ENCODE results near the gene ADGRE1. TPM values are rescaled to one million over a fixed set of nuclear protein-coding genes. Genes with fewer than 3 reads are reported as not detected.

The ADGRE1 gene
- total and polyA plus RNA-seq, 2 of the 13 experiments (the other 11 are each of a cell fraction or from before 2014, with no cell fraction given): not detected

GRCh38 chr19:6987850-6988249 lies 100.5 kb downstream of the ADGRE1 start:
- Histone ChIP-seq H3K4me2 (ENCODE audit: low read depth, low read length) (no peak overlapping the region), H4K20me1 (ENCODE audit: insufficient read depth, low read length) (no peaks in the 10 kb centered on the region), H3K36me3 (replicated peaks in 1 of 2; ENCODE audit: control insufficient read depth in 1 of 2, insufficient read depth in 2 of 2, low read length in 2 of 2) (no peaks in the 10 kb centered on the region), H3K79me2 (ENCODE audit: insufficient read depth, low read length) (no peaks in the 10 kb centered on the region), H3K4me3 (replicated peaks in 1 of 3; ENCODE audit: insufficient read depth in 1 of 3, low read depth in 2 of 3, low read length in 3 of 3) (no peak overlapping the region), H3K27me3 (ENCODE audit: control insufficient read depth in 1 of 2, insufficient read depth in 2 of 2, low read length in 2 of 2) (no peaks in the 10 kb centered on the region), H3K4me1 (ENCODE audit: insufficient read depth, low read length) (no peaks in the 10 kb centered on the region), H3K27ac (ENCODE audit: extremely low read length, insufficient read depth, low read length) (no peak overlapping the region), H3K9me3 (ENCODE audit: low read length) (peaks cover 29% of the 10 kb centered on the region), H2AFZ (ENCODE audit: low read length) (no peak overlapping the region), H3K9ac (ENCODE audit: insufficient read depth, low read depth, low read length) (no peak overlapping the region)
- DNase-seq (ENCODE audit: low spot score) (no peak), FAIRE-seq (no peak), ATAC-seq (no peak)
- BruUV-seq (replicated peaks): no TSS peak
- intact Hi-C loops (cut with micrococcal nuclease; ENCODE audit: unreplicated experiment): no loop called here
- in situ Hi-C loops (cut with HindIII; ENCODE audit: extremely low pct_ligation_motif_present, low pct_unique_long_range_greater_than_20kb): no loop called here
- POLR2A ChIA-PET: no interaction called here
- TF ChIP-seq FUBP1 (CRISPR knock-in tag; IDR thresholded peaks at IDR 0.05; ENCODE audit: borderline replicate concordance) (no peak), ZBTB3 (CRISPR knock-in tag; IDR thresholded peaks at IDR 0.05; ENCODE audit: borderline replicate concordance, low read depth) (no peak), NKX3-1 (CRISPR knock-in tag; IDR thresholded peaks at IDR 0.05) (no peak), POLR2G (IDR thresholded peaks at IDR 0.05; ENCODE audit: low read depth, low read length) (no peak), SMYD3 (CRISPR knock-in tag; IDR thresholded peaks at IDR 0.05) (no peak), ZBTB46 (CRISPR knock-in tag; IDR thresholded peaks at IDR 0.05; ENCODE audit: borderline replicate concordance) (no peak), SP2 (CRISPR knock-in tag; IDR thresholded peaks at IDR 0.05) (no peak), ZNF552 (CRISPR knock-in tag; IDR thresholded peaks at IDR 0.05; ENCODE audit: borderline replicate concordance) (no peak), ATF5 (CRISPR knock-in tag; IDR thresholded peaks at IDR 0.05; ENCODE audit: low read depth) (no peak), TBX3 (IDR thresholded peaks at IDR 0.05; ENCODE audit: borderline replicate concordance) (no peak), TBP (CRISPR knock-in tag; IDR thresholded peaks at IDR 0.05) (no peak), SNRNP70 (IDR thresholded peaks at IDR 0.05; ENCODE audit: low read depth, low read length) (no peak), SALL1 (CRISPR knock-in tag; IDR thresholded peaks at IDR 0.05) (no peak), ZNF569 (CRISPR knock-in tag; IDR thresholded peaks at IDR 0.05; ENCODE audit: borderline replicate concordance) (no peak), MBD4 (IDR thresholded peaks at IDR 0.05; ENCODE audit: borderline replicate concordance, low read length) (no peak), DMAP1 (CRISPR knock-in tag; IDR thresholded peaks at IDR 0.05) (no peak), ERF (CRISPR knock-in tag; IDR thresholded peaks at IDR 0.05) (no peak), TRIM24 (CRISPR knock-in tag; IDR thresholded peaks at IDR 0.05) (no peak), ZNF672 (CRISPR knock-in tag; IDR thresholded peaks at IDR 0.05) (no peak)
- TF ChIP-seq, protein P1, sequence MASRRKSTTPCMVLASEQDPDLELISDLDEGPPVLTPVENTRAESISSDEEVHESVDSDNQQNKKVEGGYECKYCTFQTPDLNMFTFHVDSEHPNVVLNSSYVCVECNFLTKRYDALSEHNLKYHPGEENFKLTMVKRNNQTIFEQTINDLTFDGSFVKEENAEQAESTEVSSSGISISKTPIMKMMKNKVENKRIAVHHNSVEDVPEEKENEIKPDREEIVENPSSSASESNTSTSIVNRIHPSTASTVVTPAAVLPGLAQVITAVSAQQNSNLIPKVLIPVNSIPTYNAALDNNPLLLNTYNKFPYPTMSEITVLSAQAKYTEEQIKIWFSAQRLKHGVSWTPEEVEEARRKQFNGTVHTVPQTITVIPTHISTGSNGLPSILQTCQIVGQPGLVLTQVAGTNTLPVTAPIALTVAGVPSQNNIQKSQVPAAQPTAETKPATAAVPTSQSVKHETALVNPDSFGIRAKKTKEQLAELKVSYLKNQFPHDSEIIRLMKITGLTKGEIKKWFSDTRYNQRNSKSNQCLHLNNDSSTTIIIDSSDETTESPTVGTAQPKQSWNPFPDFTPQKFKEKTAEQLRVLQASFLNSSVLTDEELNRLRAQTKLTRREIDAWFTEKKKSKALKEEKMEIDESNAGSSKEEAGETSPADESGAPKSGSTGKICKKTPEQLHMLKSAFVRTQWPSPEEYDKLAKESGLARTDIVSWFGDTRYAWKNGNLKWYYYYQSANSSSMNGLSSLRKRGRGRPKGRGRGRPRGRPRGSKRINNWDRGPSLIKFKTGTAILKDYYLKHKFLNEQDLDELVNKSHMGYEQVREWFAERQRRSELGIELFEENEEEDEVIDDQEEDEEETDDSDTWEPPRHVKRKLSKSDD (CRISPR knock-in tag; IDR thresholded peaks at IDR 0.05; ENCODE audit: low read depth): no peak
- 4% methylated on average over 4 of the region's 4 CpGs for WGBS (ENCODE audit: low lambda C conversion rate)
- CTCF ChIA-PET (ENCODE audit: low intra/inter-chr PET ratio, low total read pairs): no interaction called here

All from HepG2 (cell line).